GM12878 (cell line): Measurements from ENCODE around the gene TRIM3.
"Not testable (repeated sequence)": the region's sequence is repeated elsewhere in the genome, so short reads cannot be mapped to it uniquely, and the experiment has no call there.

Experiments
- CTCF ChIP-seq, 3 experiments: IDR thresholded peaks in 2 of 3; conservative IDR thresholded peaks in 1 of 3; 2 replicates each; pipeline ENCODE4 v1.5.1; 2011; ENCODE audit warnings: low read depth in 3 of 3, low read length in 3 of 3, mild to moderate bottlenecking in 3 of 3, control low read depth in 2 of 3, moderate library complexity in 2 of 3, inconsistent platforms in 1 of 3, mixed read lengths in 1 of 3; ENCODE audit not compliant: control insufficient read depth in 2 of 3, insufficient read depth in 1 of 3; ENCODE audit errors: extremely low read depth in 1 of 3
- EZH2 ChIP-seq: IDR thresholded peaks from 2 replicates; pipeline ENCODE4 v1.6.1; 2012; ENCODE audit warnings: low read depth, mild to moderate bottlenecking, control low read depth, inconsistent platforms, low read length, borderline replicate concordance; ENCODE audit not compliant: control insufficient read depth
- FOS ChIP-seq: IDR thresholded peaks from 3 replicates; pipeline ENCODE4 v1.6.1; 2011; ENCODE audit warnings: borderline replicate concordance; ENCODE audit not compliant: insufficient read length; ENCODE audit errors: extremely low read depth
- JUNB ChIP-seq: IDR thresholded peaks from 2 replicates; pipeline ENCODE4 v1.6.1; 2016; ENCODE audit warnings: antibody characterized with exemption, mild to moderate bottlenecking
- SIN3A ChIP-seq: IDR thresholded peaks from 2 replicates; pipeline ENCODE4 v1.6.1; 2012; ENCODE audit warnings: low read depth, low read length, improper control_type of control experiment
- TCF3 ChIP-seq: IDR thresholded peaks from 2 replicates; pipeline ENCODE4 v1.6.1; 2012; ENCODE audit warnings: low read depth, mild to moderate bottlenecking, low read length, borderline replicate concordance; ENCODE audit not compliant: insufficient read depth

GRCh38 chr11:6521946-6522345 is 48.2 kb upstream of the TRIM3 start:
- TF ChIP-seq JUNB; TCF3; CTCF (IDR thresholded peaks at IDR 0.05 in 2 of 3, conservative IDR thresholded peaks at IDR 0.05 in 1 of 3; ENCODE audit: control insufficient read depth in 2 of 3, extremely low read depth in 1 of 3, insufficient read depth in 1 of 3, low read depth in 3 of 3, low read length in 3 of 3); FOS; SIN3A; EZH2: not testable (repeated sequence)
